SH-SY5Y (cell line): Measurements from ENCODE around the gene FTSJ1.

ENCODE experiments used
- GATA2 ChIP-seq: IDR thresholded peaks from 2 replicates; pipeline ENCODE4 v1.6.1; 2011; ENCODE audit warnings: mild to moderate bottlenecking, low read depth, low read length
- GATA3 ChIP-seq: IDR thresholded peaks from 2 replicates; pipeline ENCODE4 v1.6.1; 2011; ENCODE audit warnings: low read depth, mild to moderate bottlenecking, low read length, moderate library complexity

DNA sequence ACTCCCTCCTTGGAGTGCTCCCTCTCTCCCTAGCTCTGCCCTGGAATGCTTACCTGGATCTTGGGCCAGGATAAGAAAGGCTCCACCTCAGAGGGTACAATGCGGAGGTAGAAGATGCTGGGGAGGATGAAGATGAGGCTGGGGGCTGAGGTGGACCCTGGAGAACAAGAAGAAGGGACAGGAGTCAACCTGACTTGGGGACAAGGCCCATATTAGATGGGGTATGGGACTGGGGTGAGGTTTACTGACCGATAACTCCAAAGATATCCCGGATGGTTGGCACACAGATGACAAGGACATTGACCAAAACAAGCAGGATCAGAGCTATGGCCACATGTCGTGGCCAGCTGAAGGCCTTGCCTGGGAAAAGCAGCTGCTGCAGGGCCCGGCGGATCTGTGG, 16.5 kb upstream of the FTSJ1 start:
- no peak for TF ChIP-seq GATA2
- TF ChIP-seq GATA3 = no peak
